NCI-H2171 (cell line): Measurements from ENCODE around the gene RNF152.

Experiments used
- DNase-seq: peaks from one replicate; lab custom pipeline; 2025; lab: John Stamatoyannopoulos, UW

The RNF152 gene

DNA sequence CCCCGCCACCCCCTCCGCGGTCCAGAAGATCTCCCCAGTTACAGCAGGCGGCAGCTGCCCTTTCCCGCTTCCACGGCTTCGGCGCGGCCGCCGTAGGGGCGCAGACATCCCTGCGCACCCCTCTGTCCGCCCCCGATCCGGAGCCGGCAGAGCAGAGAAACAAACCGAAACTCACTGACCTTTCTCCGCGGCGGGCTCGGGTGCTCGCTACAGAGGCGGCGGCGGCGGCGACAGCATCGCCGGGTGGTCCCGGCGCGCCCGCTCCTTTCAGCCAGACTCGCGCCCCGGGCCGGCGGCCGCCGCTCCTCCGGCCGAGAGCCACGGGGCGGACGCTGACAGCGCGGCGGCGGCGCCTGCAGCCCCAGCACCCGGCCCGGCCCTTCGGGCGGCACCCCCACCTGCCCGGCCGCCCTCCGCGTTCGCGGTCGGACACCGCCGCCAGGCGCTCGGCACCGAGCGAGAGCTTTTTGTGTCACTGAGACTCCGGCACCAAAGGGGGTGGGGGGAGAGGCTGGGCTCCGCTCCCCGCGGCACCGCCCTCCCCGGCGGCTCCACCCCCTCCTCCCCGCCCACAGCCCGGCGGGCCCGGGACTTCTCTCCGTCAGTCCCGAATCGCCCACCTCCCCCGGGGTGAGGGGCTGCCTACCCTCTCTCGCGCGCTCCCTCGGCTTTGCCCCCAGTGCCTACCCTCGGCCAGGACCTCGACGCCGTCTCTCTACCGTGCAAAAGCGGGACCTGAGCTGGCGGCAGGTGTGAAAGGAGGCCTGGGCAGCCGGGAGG lies 1.4 kb upstream of the RNF152 start:
- DNase-seq = peak; percentile 4

DNA sequence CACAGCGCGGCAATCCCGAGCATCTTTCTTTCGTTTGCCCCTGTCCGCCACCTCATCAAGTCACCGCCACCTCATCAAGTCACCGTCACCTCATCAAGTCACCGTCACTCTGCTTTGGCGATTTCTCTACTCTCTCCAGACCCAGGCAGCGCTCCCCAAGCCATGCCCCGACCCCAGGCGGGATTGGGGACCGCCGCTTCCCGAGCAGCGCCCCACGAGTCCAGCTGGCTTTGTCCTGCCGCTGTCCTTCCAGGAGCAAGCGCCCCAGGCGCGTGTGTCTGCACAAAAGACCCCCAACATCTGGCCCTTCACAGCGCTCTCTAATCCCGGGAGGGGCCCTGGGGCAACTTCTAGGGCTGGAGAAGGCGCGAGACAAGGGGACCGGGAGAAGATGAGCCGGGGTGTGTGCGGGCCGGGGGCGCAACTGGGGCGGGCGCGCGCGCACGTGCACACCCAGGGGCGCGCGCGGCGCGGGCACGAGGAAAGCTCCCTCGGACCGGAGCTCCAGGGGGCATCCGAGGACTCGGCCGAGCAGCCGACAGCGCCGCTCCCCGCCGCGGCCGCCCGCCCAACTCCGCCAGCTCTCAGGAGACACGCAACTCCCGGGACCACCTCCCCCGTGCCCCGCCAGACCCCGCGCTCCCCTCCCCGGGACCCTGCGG lies 633 bp upstream of the RNF152 start:
- DNase-seq = no peak

DNA sequence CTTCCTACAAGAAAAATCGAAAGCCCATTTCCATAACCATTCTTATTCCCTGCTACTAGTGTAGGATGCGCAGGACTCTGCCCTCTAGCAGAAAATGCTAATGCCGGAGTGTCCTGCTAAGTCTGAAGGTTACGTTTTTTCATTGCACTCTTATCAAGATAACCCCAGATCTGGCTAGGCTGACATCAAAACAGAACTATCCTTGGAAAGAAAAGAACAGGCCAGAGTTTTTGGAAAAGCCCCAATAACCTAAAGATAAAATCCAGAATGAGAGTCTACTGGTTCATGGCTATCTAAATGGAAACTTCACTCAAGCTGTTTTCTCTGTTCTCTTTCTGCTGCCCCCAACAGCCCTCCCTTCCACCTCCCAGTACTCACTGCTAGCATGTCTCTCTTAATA lies 913 bp downstream of the RNF152 start:
- DNase-seq = no peak

DNA sequence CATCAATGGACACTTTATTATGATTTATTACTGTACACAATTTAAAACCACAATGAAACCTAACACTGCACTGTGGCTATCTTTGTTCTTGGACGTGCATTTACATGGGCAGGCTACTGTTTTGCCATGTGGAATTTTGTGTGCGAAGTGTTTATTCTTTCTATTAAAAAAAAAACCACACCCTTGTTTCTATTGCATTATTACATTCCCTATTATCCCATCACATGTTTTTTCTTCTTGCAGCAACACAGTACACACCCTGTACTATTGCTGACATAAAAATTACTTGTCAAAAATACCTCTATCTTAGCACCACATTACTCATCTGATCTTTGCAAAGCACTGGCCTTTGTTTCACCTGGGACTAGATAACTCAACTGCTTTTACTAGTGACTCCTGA lies 1.5 kb downstream of the RNF152 start:
- no peak for DNase-seq

DNA sequence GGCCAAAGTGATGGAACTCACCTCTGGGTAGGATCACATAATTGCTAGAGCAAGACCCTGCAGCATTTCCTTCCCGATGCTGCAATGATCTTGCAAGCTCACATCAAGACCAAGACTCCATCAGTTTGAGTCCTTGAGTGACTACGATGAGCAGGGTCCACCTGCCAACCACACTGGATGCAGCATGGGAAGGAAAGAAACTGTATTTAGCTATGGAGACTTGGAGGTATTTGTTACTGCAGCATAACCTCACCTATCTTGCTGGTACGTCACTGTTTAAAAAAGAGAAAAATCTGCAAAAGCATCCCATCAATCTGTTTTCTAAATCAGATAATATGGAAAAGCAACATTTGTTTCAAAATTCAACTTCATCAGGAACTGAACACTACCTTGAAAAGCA lies 2.5 kb downstream of the RNF152 start:
- DNase-seq = no peak

DNA sequence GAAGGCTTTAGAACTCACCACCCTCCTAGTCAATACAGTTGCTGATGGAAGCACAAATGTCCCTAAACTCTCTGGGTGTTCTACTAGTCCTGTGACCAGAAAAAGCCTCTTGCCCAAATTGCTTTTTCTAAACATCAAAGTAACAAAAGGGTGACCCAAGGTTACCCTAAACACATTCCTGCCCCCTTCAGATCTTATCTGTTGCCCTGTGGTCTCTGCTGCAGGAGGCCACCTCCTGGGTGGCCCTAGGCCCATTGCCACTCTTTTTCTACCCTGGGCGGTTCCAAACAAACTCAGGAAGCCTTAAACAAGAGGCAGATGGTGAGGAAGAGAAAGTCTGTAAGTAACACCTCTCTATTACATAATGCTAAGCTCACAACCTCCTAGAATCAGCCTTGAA lies 3.3 kb downstream of the RNF152 start:
- DNase-seq = no peak

DNA sequence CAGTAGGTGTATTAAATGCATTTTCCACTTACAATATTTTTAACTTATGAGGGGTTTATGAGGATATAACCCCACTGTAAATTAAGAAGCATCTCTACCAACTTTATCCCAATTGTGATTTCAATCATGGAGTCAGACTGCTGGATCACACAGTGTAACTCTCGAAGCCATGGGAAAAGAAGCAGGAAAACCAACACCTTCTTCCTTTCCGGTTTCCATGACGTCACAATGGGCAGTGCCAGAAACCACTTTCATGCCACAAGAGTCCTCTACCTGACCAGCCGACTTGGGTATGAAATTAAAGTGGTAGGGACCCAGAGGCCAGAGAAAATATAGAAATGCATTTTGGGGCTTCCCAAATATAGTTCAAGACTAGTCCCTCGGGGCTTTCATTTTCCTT lies 4.2 kb downstream of the RNF152 start:
- DNase-seq = no peak

DNA sequence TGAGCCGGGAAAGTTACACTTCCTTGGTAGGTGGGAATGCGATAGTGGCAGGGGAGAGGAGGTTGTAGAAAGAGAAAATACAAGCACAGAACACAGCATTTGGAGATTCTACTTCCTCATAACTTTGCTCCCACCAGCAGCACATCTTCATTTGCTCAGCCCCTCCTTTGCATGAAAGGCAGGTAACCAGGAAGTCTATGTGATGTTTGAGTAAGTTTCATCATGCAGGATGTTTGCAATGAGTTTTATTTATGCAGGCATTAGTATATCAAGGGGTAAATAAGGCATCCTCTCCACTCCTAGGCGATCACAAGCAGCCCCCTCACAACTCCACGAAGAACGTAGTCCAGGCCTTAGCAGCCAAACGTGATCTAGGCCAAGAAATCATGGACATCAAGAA lies 5.0 kb downstream of the RNF152 start:
- no peak for DNase-seq

DNA sequence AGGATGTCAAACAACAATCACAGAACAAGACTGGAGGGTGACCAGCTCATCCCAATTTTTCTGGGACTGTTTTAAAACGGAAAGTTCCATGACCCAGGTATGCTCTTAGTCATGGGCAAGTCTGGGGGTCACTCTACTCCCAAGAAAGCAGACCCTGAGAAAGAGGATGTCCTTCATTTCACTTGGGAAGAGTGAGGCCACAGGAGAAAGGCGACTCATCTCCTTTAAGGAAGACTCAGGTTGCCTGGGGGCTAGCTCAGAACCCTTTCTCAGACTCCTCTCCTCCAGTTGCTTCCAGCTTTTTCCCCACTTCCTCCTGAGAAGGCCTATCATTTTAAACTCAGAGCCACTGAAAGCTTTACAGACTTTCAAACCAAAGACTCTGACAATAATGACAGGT lies 9.3 kb downstream of the RNF152 start:
- no peak for DNase-seq

DNA sequence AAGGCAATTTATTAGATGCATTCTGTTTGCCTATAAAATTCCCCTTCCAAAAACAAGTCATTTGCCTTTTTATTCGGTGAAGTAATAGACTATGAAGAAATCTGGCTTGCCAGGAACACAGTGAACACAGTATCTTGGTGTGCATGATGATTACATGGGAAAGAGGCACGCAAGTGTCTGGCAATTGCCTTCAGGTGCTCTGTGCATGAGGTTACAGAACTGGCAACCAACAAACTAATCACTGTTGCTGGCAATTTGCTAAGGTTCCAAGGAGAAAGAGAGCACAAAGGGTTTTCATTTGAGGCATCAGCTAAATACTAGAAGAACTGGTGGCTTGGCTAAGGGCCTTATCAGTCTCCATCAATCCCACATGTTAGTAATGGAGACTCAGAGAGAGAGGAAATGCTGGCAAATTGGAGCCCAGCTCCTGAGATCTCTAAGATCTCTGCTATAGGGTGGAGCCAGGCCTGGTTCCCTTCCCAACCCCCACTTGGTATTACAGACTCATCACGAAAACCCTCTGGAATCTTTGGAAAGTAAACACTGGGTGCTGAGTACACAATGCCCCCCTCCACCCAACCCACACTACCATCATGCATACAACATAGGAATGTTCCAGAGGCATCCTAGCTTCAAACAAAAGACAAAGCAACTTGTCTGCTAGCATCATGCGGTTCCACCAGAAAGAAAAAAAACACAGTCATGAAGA lies 10.4 kb downstream of the RNF152 start:
- no peak for DNase-seq

DNA sequence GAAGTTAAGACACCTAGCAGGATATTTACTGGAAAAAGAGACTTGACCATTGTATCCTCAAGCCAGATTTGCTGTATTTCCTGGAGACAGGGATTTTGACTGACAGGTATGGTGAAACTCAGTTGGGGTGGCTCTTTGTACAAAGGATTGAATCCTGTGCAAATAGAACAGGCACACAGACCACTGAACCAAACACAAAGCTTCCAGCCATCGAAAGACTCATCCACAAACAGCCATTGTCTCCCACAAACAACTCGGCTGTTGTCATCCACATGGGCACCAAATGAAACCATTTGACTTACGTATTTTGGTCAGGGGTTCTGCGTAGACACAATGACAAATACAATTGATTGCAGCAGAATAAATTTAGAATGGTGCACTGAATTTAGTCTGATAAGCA lies 15.9 kb downstream of the RNF152 start:
- DNase-seq = no peak

DNA sequence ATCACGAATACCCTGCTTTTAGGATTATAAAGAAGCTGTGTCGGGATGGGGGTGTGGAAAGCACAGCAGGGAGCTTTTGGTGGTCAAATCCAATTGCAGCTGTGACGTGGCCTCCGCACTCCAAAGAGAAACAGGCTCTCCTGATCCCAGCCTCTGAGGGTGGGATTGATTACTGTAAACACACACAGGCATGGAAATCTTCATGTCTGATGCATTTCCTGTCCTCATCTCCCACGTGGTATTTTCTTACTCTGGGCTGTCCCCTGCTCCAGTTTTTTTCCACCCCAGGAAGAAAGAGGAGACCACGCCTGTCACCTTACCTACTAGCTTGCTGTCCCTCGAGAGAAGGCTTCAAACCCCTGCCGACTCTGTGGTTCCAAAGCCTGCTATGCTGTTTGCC lies 22.7 kb downstream of the RNF152 start:
- no peak for DNase-seq

DNA sequence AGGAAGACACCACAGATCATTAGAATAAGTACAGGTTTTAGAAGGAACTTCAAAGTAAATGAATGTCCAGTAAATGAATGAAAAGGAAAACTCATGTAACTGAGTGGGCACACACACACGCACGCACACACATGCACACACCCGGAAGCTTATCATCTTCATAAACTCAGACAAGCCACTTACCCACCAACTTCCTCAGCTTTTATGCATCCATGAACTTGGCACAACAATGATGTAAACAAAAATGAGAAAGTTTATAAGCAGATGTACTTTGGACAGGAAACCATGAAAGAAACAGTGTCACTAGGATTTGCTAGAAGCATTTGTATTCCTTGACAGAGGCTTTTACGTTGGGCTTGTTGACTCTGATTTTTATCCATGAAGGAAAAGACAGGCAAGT lies 23.2 kb downstream of the RNF152 start:
- no peak for DNase-seq

DNA sequence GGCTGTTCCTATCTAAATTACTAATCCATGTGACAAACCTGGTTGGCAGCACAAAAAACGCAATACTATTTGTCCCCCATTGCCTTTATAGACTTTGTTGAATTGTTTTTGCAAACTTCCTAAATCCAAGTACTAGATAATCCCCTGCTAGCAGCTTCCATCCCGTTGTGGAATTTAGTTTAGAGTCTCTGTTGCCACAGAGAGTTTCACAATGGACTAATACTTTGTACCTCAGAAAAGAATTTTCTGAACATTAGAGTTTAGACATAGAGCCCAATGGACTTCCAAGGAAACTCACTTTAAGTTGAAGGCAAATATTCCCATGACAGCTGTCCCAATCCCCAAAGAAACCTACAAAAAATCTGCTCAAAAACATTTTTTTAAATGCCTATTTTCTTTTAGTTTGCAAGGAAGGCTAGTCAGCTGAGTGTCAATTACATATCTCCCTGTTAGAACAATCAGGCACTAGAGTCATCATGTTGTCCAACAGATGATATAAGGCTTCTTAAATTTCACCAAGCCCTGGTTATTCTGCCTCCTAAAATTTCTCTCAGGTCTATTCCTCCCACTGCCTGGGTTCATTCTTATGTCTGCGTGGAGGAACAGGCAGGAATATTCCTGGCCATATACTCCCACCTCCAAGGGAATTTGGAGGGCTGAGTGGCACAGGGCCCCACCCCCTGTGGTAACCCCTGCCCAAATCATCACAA lies 27.2 kb downstream of the RNF152 start:
- DNase-seq = no peak

DNA sequence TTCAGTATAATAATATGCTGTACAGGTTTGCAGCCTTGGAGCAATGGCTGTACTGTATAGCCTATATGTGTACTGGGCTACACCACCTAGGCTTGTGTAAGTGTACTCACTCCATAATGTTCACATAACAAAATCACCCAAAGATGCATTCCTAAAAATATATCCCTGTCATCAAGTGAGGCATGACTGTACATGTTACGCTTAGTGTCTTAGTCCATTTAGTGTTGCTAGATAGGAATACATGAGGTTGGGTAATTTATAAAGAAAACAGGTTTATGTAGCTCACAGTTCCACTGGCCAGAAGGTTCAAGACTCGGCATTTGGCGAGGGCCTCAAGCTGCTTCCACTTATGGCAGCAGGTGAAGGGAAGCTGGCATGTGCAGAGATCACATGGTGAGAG lies 31.4 kb downstream of the RNF152 start:
- DNase-seq = no peak

DNA sequence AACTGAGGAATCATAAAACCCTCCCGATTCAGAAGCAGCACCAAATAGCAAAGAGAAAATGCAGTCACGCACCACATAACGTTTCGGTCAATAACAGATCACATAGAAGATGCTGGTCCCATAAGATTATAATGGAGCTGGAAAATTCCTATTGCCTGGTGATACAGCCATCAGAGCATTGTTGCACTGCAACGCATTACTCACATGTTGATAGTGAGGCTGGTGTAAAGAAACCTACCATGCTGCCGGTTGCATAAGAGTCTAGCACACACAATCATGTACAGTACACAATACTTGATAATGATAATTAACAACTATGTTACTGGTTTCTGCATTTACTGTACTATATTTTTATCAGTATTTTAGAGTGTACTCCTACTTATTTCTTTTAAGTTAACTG lies 32.5 kb downstream of the RNF152 start:
- no peak for DNase-seq

DNA sequence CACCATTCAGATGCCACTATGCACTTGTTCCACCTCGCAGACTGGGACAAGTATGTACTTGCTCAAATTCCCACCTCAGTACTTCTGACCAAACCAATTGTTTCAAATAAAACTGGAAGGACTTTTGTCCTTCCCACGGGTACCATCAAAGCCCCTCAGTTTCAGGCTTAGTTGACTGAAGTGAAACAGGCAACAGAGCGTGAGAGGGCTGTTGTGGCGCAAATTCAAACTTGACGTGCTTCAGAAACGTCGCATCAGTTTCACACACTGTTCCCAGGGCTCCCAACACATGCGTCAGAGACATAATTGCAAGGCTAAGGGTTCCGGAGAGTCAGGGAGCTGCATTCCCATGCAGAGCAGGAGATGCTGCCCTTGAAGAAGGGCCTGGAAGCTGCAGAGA lies 33.7 kb downstream of the RNF152 start:
- no peak for DNase-seq

DNA sequence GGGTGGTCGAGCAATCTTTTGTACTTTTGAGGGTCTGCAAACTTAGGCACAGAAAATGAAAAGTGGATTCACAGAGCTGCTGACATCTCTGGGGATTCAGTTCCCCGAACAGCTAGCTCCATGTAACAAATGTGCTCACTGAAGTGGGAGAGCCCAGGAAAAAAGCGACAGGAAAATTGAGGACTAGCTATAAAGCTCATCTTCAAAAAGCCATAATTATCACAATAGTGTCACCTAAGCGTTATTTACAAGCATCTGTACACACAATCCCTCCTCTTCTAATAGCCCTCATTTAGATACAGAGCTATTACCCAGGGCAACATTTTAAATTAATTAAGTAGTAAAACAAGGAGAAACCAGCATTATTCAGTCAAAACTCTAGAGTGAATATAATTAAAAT lies 36.1 kb downstream of the RNF152 start:
- DNase-seq = no peak

DNA sequence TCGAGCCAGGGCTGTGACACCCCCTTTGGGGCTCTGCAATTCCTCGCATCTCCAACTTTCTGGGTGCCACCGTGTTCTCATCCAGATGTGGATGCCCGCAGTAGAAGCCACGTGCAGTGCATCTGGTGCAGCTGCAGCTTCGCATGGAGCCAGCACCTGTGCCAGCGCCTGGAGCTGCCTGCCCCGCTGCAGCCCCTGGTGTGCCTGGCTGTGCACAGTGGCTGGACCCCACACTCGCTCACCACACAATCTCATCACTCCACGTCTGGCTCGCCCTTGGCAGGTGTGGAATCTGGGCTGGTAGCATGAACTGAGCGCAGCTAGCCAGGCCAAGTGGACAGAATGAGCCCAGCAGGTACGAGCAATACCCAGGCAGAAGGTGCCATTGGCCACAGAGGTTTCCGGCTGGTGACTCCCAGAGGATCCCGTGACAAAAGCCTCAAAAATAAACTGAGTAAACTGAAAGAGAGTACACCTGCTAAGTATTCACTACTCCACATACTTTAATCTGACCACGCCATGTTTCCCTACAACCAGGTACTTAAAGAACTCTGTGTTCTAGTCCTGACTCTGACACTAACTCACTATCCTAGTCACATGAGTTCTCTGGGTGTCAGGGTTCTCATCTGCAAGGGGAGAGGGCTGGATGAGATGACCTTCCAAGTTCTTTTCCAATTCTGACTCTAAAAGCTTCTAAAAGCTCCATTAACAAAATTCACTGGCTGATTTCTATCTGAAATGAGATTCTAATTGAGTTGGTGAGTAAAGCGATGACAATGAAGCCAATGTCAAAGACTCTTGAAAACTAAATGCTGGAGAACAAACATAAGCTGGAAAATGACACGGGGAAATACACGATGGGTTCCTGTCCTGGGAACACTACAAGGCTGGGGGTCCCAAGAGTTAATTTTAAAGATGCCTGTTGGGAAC lies 37.1 kb downstream of the RNF152 start:
- no peak for DNase-seq

DNA sequence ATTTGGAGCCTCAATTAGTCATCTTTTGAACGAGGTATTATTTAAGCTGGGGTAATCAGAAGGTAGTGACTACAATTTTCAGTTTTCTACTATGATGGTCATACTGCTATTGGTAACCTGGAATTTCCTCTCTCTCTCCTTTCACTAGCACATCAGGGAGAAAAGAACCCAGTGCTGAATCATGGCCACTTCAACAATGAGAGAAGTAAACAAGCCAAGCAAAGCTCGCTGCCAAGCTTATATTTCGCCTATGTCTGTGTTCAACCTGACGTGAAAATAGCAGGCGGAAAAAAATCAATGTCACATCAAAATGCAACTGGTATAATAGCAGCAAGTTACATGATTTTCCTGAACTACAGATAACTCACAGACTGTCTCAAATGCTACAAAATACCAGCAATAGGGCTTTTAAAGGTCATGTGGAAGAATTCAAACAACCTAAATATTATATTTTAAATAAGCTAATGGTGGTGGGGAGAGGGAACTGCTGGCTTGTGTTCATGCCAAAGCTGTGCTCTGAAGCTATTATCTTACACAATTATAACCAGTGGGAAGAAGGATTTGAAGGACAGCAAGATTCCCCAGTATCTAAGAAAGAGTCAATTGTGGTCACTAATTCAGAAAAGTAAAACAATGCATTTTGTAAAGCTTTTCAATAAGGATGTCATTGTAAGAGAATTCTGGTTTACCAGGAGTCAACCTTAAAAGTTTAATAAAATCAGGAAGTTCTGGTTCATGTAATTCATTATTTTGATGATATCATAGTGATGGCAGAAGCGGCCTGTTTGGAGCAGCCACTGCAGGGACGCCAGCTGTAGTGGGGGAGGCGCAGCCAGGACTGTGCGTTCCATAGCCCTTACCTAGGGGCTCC lies 38.0 kb downstream of the RNF152 start:
- DNase-seq = no peak

DNA sequence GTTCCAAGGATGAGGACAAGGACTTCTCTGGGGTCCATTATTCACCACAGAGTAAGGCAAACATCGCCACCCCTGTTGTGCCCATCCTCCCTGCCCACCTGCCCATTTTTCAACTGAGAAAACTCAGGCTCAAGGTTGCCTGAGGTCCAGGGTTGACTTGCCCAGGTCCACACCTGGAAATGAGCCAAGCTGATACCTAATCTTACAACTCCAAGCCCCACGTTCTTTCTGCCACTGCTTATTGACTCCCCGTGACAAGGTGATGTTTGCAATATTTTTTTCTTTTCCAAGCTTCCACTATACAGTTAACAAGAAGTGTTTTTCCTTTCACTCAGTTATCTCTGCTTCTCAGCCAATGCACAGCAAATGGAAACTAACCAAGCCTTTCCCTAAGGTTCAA lies 39.0 kb downstream of the RNF152 start:
- no peak for DNase-seq
